IPS-18a (cell line): ENCODE measurements around the gene KRT84.

Experiments used
- H3K27ac ChIP-seq: one replicate; pipeline ENCODE4 v1.5.1; 2013; ENCODE audit warnings: low read length
- H3K27me3 ChIP-seq: one replicate; pipeline ENCODE4 v1.6.1; 2013; ENCODE audit warnings: mild to moderate bottlenecking, low read length; ENCODE audit not compliant: control insufficient read depth, insufficient read depth
- H3K36me3 ChIP-seq: one replicate; pipeline ENCODE4 v1.6.1; 2013; ENCODE audit warnings: low read depth, low read length; ENCODE audit not compliant: control insufficient read depth
- H3K4me1 ChIP-seq: one replicate; pipeline ENCODE4 v1.6.1; 2013; ENCODE audit warnings: low read depth, low read length; ENCODE audit not compliant: control insufficient read depth
- H3K4me3 ChIP-seq: one replicate; pipeline ENCODE4 v1.5.1; 2013; ENCODE audit warnings: low read length
- H3K9ac ChIP-seq: one replicate; pipeline ENCODE4 v1.6.1; 2013; ENCODE audit warnings: mild to moderate bottlenecking, low read length, moderate library complexity
- H3K9me3 ChIP-seq: one replicate; pipeline ENCODE4 v1.6.1; 2013; ENCODE audit warnings: low read depth, low read length; ENCODE audit not compliant: control insufficient read depth

KRT84 gene

GRCh38 chr12:52364061-52364460 lies 21.4 kb downstream of the KRT84 start:
- no peaks in the 10 kb centered on the region for H3K27me3 ChIP-seq

DNA sequence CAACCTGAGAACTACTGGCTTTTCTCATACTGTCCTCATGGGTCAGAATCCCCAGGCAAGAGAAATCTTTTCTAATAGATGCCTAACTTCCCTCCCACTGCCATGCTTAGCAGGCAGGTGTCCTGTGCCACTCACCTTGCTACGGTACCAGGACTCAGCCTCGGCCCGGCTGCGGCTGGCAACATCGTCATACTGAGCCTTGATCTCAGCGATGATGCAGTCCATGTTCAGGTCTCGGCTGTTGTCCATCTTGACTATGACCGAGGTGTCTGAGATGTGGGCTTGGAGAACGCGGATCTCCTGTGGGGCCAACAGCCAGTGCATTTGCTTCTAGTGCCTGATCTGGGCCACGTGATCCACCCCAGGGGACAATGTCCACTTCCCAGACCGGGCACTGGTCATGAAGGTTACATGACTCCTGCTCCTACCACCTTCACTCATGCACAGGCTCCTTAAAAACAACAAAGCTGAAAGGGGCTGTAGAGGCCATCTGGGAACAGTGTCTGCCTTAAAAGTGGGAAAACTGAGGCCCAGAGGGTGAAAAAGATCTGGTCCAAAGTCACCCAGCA lies 22.3 kb downstream of the KRT84 start:
- Histone ChIP-seq H3K36me3 (no peaks in the 10 kb centered on the region), H3K27ac (no peak overlapping the region), H3K9ac (no peak overlapping the region), H3K9me3 (no peaks in the 10 kb centered on the region), H3K4me3 (no peak overlapping the region), H3K4me1 (no peaks in the 10 kb centered on the region), H3K27me3 (no peaks in the 10 kb centered on the region)

More at GRCh38 chr12:52364061-52364460, 21.4 kb downstream of the KRT84 start:
- Histone ChIP-seq H3K4me3 (no peak overlapping the region), H3K9me3 (no peaks in the 10 kb centered on the region), H3K36me3 (no peaks in the 10 kb centered on the region), H3K27ac (no peak overlapping the region), H3K9ac (no peak overlapping the region), H3K4me1 (no peaks in the 10 kb centered on the region)

- Histone ChIP-seq H3K9ac (no peak overlapping the region), H3K4me1 (no peaks in the 10 kb centered on the region), H3K4me3 (no peak overlapping the region), H3K27ac (no peak overlapping the region), H3K27me3 (no peaks in the 10 kb centered on the region), H3K36me3 (no peaks in the 10 kb centered on the region), H3K9me3 (no peaks in the 10 kb centered on the region)
Observed at GRCh38 chr12:52362118-52362726, 23.2 kb downstream of the KRT84 start.

GRCh38 chr12:52361553-52361952 lies 23.9 kb downstream of the KRT84 start:
- Histone ChIP-seq H3K4me3 (no peak overlapping the region), H3K4me1 (no peaks in the 10 kb centered on the region), H3K9ac (no peak overlapping the region), H3K36me3 (no peaks in the 10 kb centered on the region), H3K27ac (no peak overlapping the region), H3K9me3 (no peaks in the 10 kb centered on the region), H3K27me3 (no peaks in the 10 kb centered on the region)

DNA sequence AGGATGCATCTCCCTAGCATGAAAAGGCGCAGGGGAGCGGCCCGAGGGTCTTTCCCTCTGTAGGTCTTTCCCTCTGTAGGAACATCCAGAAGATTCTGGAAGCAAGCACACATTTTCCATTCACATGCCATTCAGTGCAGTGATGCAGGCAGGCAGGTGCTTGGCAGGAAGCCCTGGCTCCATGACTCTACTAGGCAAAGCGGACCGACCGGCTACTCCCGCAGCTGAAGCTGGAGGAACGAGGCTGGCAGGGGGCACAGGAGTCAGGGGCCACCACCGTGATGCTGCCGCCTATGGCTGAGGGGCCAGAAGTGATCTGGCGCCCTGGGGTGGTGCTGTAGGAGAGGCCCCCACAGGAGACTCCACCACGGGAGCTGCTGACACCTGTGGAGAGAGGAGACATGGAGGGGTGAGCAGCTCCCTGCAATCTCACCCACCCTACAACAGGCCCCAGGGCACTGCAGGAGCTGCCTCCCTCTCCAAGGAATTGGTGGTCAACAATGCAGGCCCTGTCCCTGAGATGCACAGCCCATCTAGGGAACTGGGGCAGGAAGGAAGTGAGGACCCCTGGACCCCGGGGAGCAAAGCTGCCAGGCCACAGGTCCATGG lies 24.7 kb downstream of the KRT84 start:
- H3K9ac ChIP-seq = no peak overlapping the region
- H3K4me3 ChIP-seq = no peak overlapping the region
- H3K9me3 ChIP-seq = no peaks in the 10 kb centered on the region
- H3K27me3 ChIP-seq = no peaks in the 10 kb centered on the region
- no peaks in the 10 kb centered on the region for H3K4me1 ChIP-seq
- no peak overlapping the region for H3K27ac ChIP-seq
- no peaks in the 10 kb centered on the region for H3K36me3 ChIP-seq

- no peak overlapping the region for H3K4me3 ChIP-seq
- H3K36me3 ChIP-seq = no peaks in the 10 kb centered on the region
- no peak overlapping the region for H3K27ac ChIP-seq
- H3K9me3 ChIP-seq = no peaks in the 10 kb centered on the region
- no peaks in the 10 kb centered on the region for H3K27me3 ChIP-seq
- no peak overlapping the region for H3K9ac ChIP-seq
- H3K4me1 ChIP-seq = no peaks in the 10 kb centered on the region
Observed at GRCh38 chr12:52360106-52360662, 25.3 kb downstream of the KRT84 start.

DNA sequence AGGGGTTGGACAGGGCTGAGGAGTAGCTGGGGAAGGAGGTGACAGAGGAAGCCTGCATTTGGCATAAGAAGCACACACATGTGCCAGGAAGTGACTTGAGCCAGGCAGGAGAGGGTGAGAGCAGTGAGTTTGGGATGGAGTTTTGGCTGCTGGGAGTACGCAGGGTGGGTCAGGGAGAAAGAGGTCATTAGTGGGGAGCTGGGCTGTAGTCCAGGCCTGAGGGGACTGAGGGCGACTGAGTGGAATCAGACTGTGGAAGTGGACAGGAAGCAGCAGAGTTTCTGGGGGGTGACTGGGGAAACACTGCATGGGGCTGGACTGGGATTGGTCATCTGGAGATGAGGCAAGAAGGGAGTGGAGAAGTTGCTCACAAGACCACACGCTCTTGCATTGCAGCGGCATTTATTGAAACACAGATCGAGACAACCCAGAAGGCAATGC lies 25.8 kb downstream of the KRT84 start:
- H3K9me3 ChIP-seq = no peaks in the 10 kb centered on the region
- no peaks in the 10 kb centered on the region for H3K27me3 ChIP-seq
- no peak overlapping the region for H3K27ac ChIP-seq
- H3K4me1 ChIP-seq = no peaks in the 10 kb centered on the region
- H3K9ac ChIP-seq = no peak overlapping the region
- H3K36me3 ChIP-seq = no peaks in the 10 kb centered on the region
- H3K4me3 ChIP-seq = no peak overlapping the region

DNA sequence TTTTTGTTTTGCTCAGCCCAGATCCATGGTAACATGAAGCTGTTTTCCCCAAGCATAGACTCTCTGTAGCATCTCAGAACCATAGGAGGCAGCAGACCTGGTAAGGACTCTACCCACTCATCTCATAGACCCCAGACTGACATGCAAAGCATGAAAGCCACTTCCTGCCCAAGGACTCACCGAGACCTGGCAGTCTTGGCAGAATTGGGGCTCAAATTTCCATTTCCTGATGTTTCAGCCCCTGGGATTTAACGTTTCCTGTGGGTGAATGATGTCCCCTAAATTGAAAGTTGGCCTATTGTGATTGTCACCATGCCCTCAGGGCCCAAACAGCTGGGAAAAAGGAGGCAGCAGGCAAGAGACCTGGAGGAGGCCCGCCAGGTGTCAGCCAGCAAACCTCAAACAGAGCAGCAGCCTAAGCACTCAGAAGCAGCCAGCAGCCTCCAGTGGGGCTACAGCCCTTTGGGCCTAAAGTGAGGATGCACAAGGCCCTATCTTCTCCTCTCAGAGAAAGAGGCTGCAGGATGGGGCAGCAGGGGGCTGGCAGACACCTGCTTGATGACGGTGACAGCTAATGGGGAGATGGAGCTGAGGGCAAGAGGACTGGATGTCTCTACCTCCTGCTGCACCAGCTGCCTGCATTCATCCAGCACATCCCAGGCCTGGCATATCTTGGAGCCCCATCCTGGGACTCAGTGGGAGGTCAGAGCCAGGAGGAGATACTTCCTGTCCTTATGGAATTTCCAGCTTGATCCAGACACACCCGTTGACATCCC lies 26.7 kb downstream of the KRT84 start:
- no peak overlapping the region for H3K27ac ChIP-seq
- H3K9ac ChIP-seq = no peak overlapping the region
- no peaks in the 10 kb centered on the region for H3K9me3 ChIP-seq
- no peaks in the 10 kb centered on the region for H3K36me3 ChIP-seq
- H3K4me1 ChIP-seq = no peaks in the 10 kb centered on the region
- no peak overlapping the region for H3K4me3 ChIP-seq
- H3K27me3 ChIP-seq = no peaks in the 10 kb centered on the region

DNA sequence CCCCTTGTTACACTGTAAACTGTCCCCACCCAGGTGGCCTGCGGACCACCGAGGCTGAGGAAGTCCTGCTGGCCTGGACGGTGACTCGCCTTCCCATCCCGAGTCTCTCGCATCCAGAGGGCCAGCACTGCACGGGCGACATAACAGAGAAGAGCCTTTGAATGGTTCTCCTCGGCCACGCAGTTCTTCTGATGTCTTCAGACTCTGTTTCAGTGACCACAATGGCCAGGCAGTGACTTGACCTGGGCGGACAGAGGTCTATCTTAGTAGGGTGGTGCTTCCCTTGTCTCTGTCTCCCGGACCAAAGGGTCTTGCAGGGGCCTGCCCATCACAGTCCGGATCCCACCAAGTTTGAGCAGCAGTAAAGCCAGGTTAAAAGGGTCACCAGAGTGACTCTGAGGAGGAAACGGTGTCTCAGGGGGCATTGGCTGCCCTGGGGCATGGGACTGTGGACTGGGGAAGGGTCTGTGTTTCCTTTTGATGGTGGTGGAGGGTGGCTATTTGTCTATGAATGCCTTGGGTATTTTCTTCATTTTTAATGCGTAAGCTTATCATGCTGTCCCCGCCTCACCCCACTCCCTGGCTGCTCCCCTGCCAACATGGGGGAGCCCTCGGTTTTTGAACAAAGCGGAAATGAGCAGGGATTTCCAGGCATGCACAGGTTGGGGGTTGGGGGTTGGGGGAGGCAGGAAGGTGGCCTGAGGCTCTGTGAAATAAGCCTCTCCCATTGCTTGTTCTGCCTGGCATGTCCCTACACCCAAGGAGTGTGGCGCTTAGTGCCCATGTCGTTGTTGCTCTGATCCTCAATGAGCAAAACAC lies 28.5 kb downstream of the KRT84 start:
- Histone ChIP-seq H3K9ac (no peak overlapping the region), H3K9me3 (no peaks in the 10 kb centered on the region), H3K36me3 (no peaks in the 10 kb centered on the region), H3K4me1 (no peaks in the 10 kb centered on the region), H3K4me3 (no peak overlapping the region), H3K27ac (no peak overlapping the region), H3K27me3 (no peaks in the 10 kb centered on the region)

GRCh38 chr12:52356031-52356761 lies 29.3 kb downstream of the KRT84 start:
- Histone ChIP-seq H3K27ac (no peak overlapping the region), H3K27me3 (no peaks in the 10 kb centered on the region), H3K36me3 (no peaks in the 10 kb centered on the region), H3K4me3 (no peak overlapping the region), H3K9me3 (no peaks in the 10 kb centered on the region), H3K9ac (no peak overlapping the region), H3K4me1 (no peaks in the 10 kb centered on the region)
